SH-SY5Y (cell line): ENCODE results near the gene TPRX1.

ENCODE experiments used
- GATA2 ChIP-seq: IDR thresholded peaks from 2 replicates; pipeline ENCODE4 v1.6.1; 2011; ENCODE audit warnings: mild to moderate bottlenecking, low read depth, low read length
- GATA3 ChIP-seq: IDR thresholded peaks from 2 replicates; pipeline ENCODE4 v1.6.1; 2011; ENCODE audit warnings: low read depth, mild to moderate bottlenecking, low read length, moderate library complexity

DNA sequence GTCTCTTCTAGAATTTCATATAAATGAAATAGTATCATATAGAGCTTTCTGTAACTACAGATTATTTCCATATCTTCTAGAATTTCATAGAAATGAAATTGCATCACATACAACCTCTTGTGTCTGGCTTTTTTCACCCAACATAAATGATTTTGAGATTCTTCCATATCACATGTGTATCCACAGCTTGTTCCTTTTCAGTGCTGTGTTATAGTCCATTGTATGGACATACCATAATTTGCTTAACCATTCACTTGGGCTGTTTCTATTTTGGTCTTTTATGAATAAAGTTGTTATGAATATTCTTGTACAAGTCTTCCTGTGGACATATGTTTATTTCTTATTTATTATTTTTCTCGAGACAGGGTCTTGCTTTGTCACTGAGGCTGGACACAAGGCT lies 11.7 kb downstream of the TPRX1 start:
- TF ChIP-seq GATA2 (no peak), GATA3 (no peak)
